ENCODE data around the gene P2RX4.

DNA sequence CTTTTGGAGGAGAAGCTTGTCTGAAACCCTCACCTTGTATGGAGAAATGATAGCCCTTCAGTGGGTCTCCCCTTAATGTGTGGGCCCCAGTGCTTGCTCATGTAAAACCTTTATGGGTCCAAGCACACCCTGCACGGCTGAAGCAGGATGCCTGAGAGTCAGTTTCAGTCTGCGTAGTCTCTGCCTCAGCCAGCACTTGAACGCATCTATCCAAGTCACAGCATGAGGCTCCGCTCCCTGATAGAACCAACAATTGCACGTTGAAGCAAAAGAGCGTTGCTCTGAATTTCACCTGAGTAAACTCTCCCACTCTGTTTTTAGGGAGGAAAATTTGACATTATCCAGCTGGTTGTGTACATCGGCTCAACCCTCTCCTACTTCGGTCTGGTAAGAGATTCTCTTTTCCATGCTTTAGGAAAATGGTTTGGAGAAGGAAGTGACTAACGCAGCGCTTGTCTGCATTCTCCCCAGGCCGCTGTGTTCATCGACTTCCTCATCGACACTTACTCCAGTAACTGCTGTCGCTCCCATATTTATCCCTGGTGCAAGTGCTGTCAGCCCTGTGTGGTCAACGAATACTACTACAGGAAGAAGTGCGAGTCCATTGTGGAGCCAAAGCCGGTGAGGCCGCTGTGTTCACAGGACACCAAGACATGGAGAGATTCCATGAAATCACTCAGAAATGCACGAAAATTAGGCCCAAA is 33.0 kb upstream of the P2RX4 start:
- no peak for TF ChIP-seq POLR2A (IDR thresholded peaks at IDR 0.05)
- TF ChIP-seq CTCF (IDR thresholded peaks at IDR 0.05): no peak
- TF ChIP-seq POLR2AphosphoS5 (IDR thresholded peaks at IDR 0.05; ENCODE audit: insufficient read depth in 1 of 2, low read depth in 1 of 2): no peak
